GM19467 (cell line): Measurements from ENCODE around the gene TMEM59.
"Not testable (repeated sequence)": the region's sequence is repeated elsewhere in the genome, so short reads cannot be mapped to it uniquely, and the experiment has no call there.

ENCODE experiments used
- ATAC-seq: cut with Tn5 transposase; IDR thresholded peaks from one replicate; pipeline ENCODE4 v1.9.1; 2021; ENCODE audit warnings: mild to moderate bottlenecking, moderate library complexity; ENCODE audit not compliant: unreplicated experiment

TMEM59 gene

GRCh38 chr1:54053745-54054437 lies 887 bp upstream of the TMEM59 start:
- ATAC-seq, result no peak

GRCh38 chr1:54052431-54052933 lies 522 bp downstream of the TMEM59 start:
- ATAC-seq, result peak; percentile 4

GRCh38 chr1:54051933-54052430 lies 1.0 kb downstream of the TMEM59 start:
- ATAC-seq, result no peak

- ATAC-seq, result not testable (repeated sequence)
These were observed 2.6 kb downstream of the TMEM59 start for GRCh38 chr1:54050435-54050834.

GRCh38 chr1:54047384-54048305 lies 5.4 kb downstream of the TMEM59 start:
- no peak for ATAC-seq

- no peak for ATAC-seq
These were observed 6.2 kb downstream of the TMEM59 start for GRCh38 chr1:54046671-54047383.

- no peak for ATAC-seq
These were observed 7.5 kb downstream of the TMEM59 start for GRCh38 chr1:54045496-54045895.

GRCh38 chr1:54041806-54042205 lies 11.2 kb downstream of the TMEM59 start:
- ATAC-seq, result no peak

- ATAC-seq, result no peak
These were observed 15.5 kb downstream of the TMEM59 start for GRCh38 chr1:54037476-54037875.

GRCh38 chr1:54028306-54029251 lies 24.4 kb downstream of the TMEM59 start:
- ATAC-seq, result no peak

GRCh38 chr1:54027848-54028247 lies 25.2 kb downstream of the TMEM59 start:
- ATAC-seq, result no peak

- not testable (repeated sequence) for ATAC-seq
These were observed 28.2 kb downstream of the TMEM59 start for GRCh38 chr1:54024811-54025210.

GRCh38 chr1:54024358-54024757 lies 28.6 kb downstream of the TMEM59 start:
- no peak for ATAC-seq

GRCh38 chr1:54019562-54020176 lies 33.3 kb downstream of the TMEM59 start:
- ATAC-seq, result not testable (repeated sequence)

- no peak for ATAC-seq
These were observed 34.4 kb downstream of the TMEM59 start for GRCh38 chr1:54018635-54019034.

GRCh38 chr1:54017979-54018378 lies 35.0 kb downstream of the TMEM59 start, which contains the start of gene LDLRAD1:
Gene LDLRAD1 (minus strand): TSS chr1:54018186. CDS start chr1:54018112, 74 bp downstream.
- no peak for ATAC-seq

GRCh38 chr1:54016343-54017282 lies 36.4 kb downstream of the TMEM59 start:
- no peak for ATAC-seq

GRCh38 chr1:54014009-54014629 lies 38.9 kb downstream of the TMEM59 start:
- no peak for ATAC-seq
